ENCODE results near the gene RGL4. TPM values are rescaled to one million over a fixed set of nuclear protein-coding genes. Genes with fewer than 3 reads are reported as not detected.

Gene RGL4, protein sequence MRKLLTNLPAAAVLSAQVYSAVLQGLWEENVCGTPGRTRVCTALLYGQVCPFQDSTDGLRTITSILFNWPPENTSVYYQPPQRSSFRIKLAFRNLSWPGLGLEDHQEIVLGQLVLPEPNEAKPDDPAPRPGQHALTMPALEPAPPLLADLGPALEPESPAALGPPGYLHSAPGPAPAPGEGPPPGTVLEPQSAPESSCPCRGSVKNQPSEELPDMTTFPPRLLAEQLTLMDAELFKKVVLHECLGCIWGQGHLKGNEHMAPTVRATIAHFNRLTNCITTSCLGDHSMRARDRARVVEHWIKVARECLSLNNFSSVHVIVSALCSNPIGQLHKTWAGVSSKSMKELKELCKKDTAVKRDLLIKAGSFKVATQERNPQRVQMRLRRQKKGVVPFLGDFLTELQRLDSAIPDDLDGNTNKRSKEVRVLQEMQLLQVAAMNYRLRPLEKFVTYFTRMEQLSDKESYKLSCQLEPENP
- not detected in 2 replicates for total RNA-seq

DNA sequence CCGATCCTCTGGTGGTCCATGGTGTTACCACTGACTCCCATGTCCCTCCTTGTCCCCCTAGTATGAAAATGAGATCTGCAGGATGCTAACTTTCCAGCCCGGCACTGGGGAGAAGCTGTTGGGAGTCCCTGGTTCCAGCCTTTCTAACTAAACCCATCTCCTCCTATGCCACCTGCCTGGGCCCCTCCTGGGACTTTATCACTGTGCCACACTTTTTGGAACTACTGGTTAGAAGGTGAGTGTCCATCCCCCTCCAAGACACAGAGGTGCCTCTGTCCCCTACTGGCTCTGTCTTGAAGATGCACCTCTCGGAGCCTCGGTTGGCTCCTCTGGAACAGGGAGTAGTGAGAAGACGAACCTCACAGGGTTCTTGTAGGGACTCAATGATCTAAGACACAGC lies at the start of gene RGL4:
Gene RGL4, plus strand, starts transcription at position 301 of the 400 bp plus-strand sequence. CDS start 1,018 bp downstream, outside the sequence.

Other genes with a start within 250 kb of the RGL4 start
- not detected in 2 replicates for gene IGLL1, start 110.7 kb upstream of the RGL4 start, total RNA-seq
- 0.11 TPM in 1 of 2 replicates, not detected in the other for gene DRICH1, start 58.7 kb upstream of the RGL4 start, total RNA-seq
- 1.3 and 2.1 TPM in 2 replicates for gene ZNF70, start 60.1 kb downstream of the RGL4 start, total RNA-seq
- 0.22 TPM in 1 of 2 replicates, not detected in the other for gene VPREB3, start 63.4 kb downstream of the RGL4 start, total RNA-seq
- gene C22orf15, start 72.0 kb downstream of the RGL4 start, total RNA-seq = 0.09 and 0.33 TPM in 2 replicates
- gene CHCHD10, start 77.0 kb downstream of the RGL4 start, total RNA-seq = 6.5 and 11.8 TPM in 2 replicates
- gene MMP11, start 81.8 kb downstream of the RGL4 start, total RNA-seq = 4.2 and 8.2 TPM in 2 replicates
- 13.3 and 19.3 TPM in 2 replicates for gene SMARCB1, start 96.0 kb downstream of the RGL4 start, total RNA-seq
- gene DERL3, start 148.0 kb downstream of the RGL4 start, total RNA-seq = 0.17 and 0.33 TPM in 2 replicates
- gene SLC2A11, start 166.9 kb downstream of the RGL4 start, total RNA-seq = 3.3 and 4.4 TPM in 2 replicates
- 163 and 279 TPM in 2 replicates for gene MIF, start 203.4 kb downstream of the RGL4 start, total RNA-seq

Data from dermis lymphatic vessel endothelial cell (primary cell).